ENCODE results near the gene FGD4.

Gene FGD4

DNA sequence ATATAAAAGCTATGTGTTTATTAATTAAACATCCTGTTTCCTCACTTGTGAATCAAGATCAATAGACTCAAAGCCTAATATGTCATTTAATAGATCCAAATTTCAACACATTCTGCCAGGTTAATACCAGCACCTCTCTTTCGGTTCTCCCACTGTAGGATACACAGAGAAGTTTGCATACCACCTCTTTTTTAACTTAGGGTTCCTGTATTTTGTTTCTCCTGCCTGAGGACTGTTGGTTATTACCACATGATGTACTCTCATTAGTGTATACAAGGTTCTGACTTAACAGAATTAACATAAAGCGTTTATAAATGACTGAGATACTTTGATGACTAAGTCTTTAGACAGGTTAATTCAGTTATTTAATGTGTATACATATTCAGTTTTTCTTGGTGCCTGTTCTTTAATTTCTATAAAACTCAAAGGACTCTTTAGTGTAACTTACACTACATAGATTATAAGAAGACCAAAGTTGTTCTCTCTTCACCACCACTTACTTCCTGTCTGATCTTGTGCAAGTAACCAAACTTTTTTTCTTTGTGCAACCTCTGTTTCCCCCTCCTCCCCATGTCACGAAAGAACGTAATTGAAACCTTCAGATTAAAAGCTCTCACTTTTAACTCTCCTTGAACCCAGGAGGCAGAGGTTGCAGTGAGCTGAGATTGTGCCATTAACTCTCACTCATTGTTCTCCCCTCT, 190.0 kb downstream of the FGD4 start:
- ATAC-seq, result no peak
- TF ChIP-seq TOX (CRISPR knock-in tag; IDR thresholded peaks at IDR 0.05; ENCODE audit: borderline replicate concordance) (no peak), BACH2 (CRISPR knock-in tag; IDR thresholded peaks at IDR 0.05; ENCODE audit: borderline replicate concordance) (no peak), ZFP30 (CRISPR knock-in tag; IDR thresholded peaks at IDR 0.05) (no peak)
- TF ChIP-seq, protein P1, sequence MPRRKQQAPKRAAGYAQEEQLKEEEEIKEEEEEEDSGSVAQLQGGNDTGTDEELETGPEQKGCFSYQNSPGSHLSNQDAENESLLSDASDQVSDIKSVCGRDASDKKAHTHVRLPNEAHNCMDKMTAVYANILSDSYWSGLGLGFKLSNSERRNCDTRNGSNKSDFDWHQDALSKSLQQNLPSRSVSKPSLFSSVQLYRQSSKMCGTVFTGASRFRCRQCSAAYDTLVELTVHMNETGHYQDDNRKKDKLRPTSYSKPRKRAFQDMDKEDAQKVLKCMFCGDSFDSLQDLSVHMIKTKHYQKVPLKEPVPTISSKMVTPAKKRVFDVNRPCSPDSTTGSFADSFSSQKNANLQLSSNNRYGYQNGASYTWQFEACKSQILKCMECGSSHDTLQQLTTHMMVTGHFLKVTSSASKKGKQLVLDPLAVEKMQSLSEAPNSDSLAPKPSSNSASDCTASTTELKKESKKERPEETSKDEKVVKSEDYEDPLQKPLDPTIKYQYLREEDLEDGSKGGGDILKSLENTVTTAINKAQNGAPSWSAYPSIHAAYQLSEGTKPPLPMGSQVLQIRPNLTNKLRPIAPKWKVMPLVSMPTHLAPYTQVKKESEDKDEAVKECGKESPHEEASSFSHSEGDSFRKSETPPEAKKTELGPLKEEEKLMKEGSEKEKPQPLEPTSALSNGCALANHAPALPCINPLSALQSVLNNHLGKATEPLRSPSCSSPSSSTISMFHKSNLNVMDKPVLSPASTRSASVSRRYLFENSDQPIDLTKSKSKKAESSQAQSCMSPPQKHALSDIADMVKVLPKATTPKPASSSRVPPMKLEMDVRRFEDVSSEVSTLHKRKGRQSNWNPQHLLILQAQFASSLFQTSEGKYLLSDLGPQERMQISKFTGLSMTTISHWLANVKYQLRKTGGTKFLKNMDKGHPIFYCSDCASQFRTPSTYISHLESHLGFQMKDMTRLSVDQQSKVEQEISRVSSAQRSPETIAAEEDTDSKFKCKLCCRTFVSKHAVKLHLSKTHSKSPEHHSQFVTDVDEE (CRISPR knock-in tag; IDR thresholded peaks at IDR 0.05), result no peak
- TF ChIP-seq, protein P2, sequence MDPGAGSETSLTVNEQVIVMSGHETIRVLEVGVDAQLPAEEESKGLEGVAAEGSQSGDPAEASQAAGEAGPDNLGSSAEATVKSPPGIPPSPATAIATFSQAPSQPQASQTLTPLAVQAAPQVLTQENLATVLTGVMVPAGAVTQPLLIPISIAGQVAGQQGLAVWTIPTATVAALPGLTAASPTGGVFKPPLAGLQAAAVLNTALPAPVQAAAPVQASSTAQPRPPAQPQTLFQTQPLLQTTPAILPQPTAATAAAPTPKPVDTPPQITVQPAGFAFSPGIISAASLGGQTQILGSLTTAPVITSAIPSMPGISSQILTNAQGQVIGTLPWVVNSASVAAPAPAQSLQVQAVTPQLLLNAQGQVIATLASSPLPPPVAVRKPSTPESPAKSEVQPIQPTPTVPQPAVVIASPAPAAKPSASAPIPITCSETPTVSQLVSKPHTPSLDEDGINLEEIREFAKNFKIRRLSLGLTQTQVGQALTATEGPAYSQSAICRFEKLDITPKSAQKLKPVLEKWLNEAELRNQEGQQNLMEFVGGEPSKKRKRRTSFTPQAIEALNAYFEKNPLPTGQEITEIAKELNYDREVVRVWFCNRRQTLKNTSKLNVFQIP (CRISPR knock-in tag; IDR thresholded peaks at IDR 0.05; ENCODE audit: borderline replicate concordance, low read depth), result no peak

DNA sequence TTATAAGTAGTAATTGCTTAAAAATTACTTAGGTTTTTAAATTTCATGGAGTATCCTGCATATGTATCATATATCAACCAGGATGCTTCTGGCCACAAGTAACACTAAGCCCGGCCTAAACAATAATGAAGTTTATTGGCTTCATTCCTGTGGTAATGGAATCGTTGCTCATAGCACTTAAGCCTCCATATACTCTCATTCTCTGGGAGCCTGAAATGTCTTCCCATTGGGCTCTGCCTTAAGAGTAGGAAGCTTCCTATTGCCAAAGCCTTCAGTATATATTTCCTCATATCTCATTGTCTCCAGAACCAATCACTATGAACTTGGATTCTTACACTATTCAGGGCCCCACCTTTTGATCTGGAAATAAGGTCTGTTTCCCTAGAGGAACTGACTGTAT, 195.9 kb downstream of the FGD4 start:
- peak; percentile 55 for ATAC-seq
- TF ChIP-seq ESRRG (CRISPR knock-in tag; IDR thresholded peaks at IDR 0.05) (no peak), RARB (CRISPR knock-in tag; IDR thresholded peaks at IDR 0.05) (no peak), CSDC2 (CRISPR knock-in tag; IDR thresholded peaks at IDR 0.05) (no peak), ZFP3 (CRISPR knock-in tag; IDR thresholded peaks at IDR 0.05) (no peak), ZFP30 (CRISPR knock-in tag; IDR thresholded peaks at IDR 0.05) (no peak), CSRNP3 (CRISPR knock-in tag; IDR thresholded peaks at IDR 0.05) (no peak), GLIS3 (CRISPR knock-in tag; IDR thresholded peaks at IDR 0.05) (no peak), ZNF8 (CRISPR knock-in tag; IDR thresholded peaks at IDR 0.05) (no peak), PPARA (CRISPR knock-in tag; IDR thresholded peaks at IDR 0.05; ENCODE audit: borderline replicate concordance) (no peak), ZNF70 (CRISPR knock-in tag; IDR thresholded peaks at IDR 0.05) (no peak), TCF4 (CRISPR knock-in tag; IDR thresholded peaks at IDR 0.05; ENCODE audit: borderline replicate concordance) (no peak), ISL1 (CRISPR knock-in tag; IDR thresholded peaks at IDR 0.05) (no peak), ZC3H10 (CRISPR knock-in tag; IDR thresholded peaks at IDR 0.05) (no peak), ARNTL (CRISPR knock-in tag; IDR thresholded peaks at IDR 0.05; ENCODE audit: borderline replicate concordance, low read depth) (no peak)
- TF ChIP-seq, protein P2 (CRISPR knock-in tag; IDR thresholded peaks at IDR 0.05; ENCODE audit: borderline replicate concordance, low read depth), result no peak
- TF ChIP-seq, protein P1 (CRISPR knock-in tag; IDR thresholded peaks at IDR 0.05), result no peak

GRCh38 chr12:32596030-32596429, 196.7 kb downstream of the FGD4 start:
- ATAC-seq, result no peak
- TF ChIP-seq, protein P2 (CRISPR knock-in tag; IDR thresholded peaks at IDR 0.05; ENCODE audit: borderline replicate concordance, low read depth), result no peak
- TF ChIP-seq ESRRG (CRISPR knock-in tag; IDR thresholded peaks at IDR 0.05) (no peak), ZNF8 (CRISPR knock-in tag; IDR thresholded peaks at IDR 0.05) (no peak), CREB5 (CRISPR knock-in tag; IDR thresholded peaks at IDR 0.05; ENCODE audit: low read depth) (no peak), SNAI2 (CRISPR knock-in tag; IDR thresholded peaks at IDR 0.05) (no peak), TOX (CRISPR knock-in tag; IDR thresholded peaks at IDR 0.05; ENCODE audit: borderline replicate concordance) (no peak), ZFP30 (CRISPR knock-in tag; IDR thresholded peaks at IDR 0.05) (no peak)
- TF ChIP-seq, protein P3, sequence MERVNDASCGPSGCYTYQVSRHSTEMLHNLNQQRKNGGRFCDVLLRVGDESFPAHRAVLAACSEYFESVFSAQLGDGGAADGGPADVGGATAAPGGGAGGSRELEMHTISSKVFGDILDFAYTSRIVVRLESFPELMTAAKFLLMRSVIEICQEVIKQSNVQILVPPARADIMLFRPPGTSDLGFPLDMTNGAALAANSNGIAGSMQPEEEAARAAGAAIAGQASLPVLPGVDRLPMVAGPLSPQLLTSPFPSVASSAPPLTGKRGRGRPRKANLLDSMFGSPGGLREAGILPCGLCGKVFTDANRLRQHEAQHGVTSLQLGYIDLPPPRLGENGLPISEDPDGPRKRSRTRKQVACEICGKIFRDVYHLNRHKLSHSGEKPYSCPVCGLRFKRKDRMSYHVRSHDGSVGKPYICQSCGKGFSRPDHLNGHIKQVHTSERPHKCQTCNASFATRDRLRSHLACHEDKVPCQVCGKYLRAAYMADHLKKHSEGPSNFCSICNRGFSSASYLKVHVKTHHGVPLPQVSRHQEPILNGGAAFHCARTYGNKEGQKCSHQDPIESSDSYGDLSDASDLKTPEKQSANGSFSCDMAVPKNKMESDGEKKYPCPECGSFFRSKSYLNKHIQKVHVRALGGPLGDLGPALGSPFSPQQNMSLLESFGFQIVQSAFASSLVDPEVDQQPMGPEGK (CRISPR knock-in tag; IDR thresholded peaks at IDR 0.05; ENCODE audit: borderline replicate concordance), result no peak

Data from SK-N-SH treated with all-trans-retinoic acid at 6 μM for 48 hours (cell line).